Measurements from ENCODE around the gene USP6.

GRCh38 chr17:5219536-5219935, 103.7 kb downstream of the USP6 start:
- no peak for TF ChIP-seq POLR2A (IDR thresholded peaks at IDR 0.05; ENCODE audit: low read depth, low read length)
- TF ChIP-seq TAF1 (IDR thresholded peaks at IDR 0.05; ENCODE audit: borderline replicate concordance, low read depth, low read length): no peak
- TF ChIP-seq POLR2AphosphoS5 (IDR thresholded peaks at IDR 0.05; ENCODE audit: low read depth, low read length): no peak

Data from GM12892 (cell line).